Peyer's patch (tissue), 4 donors: ENCODE results near the gene PSMB3.

Experiments used
- POLR2A ChIP-seq, 2 donors: fragments of 450-650 bp; IDR thresholded peaks; one replicate each; pipeline ENCODE4 v1.5.1; 2017; ENCODE audit warnings: antibody characterized with exemption in 2 of 2, mild to moderate bottlenecking in 2 of 2, moderate library complexity in 2 of 2
- TF ChIP-seq, protein P1 (sequence below), 6 experiments: fragments of 450-650 bp in 4 of 6; fragments of 200-600 bp in 2 of 6; sonication (generic) in 1 of 6; IDR thresholded peaks; one replicate each; pipeline ENCODE4 v1.5.1; 2017 to 2019; ENCODE audit warnings: antibody characterized with exemption in 6 of 6, mild to moderate bottlenecking in 3 of 6, moderate library complexity in 1 of 6

GRCh38 chr17:38710985-38711384, 41.6 kb upstream of the PSMB3 start:
- no peak for TF ChIP-seq POLR2A (IDR thresholded peaks at IDR 0.05)
- TF ChIP-seq, protein P1, sequence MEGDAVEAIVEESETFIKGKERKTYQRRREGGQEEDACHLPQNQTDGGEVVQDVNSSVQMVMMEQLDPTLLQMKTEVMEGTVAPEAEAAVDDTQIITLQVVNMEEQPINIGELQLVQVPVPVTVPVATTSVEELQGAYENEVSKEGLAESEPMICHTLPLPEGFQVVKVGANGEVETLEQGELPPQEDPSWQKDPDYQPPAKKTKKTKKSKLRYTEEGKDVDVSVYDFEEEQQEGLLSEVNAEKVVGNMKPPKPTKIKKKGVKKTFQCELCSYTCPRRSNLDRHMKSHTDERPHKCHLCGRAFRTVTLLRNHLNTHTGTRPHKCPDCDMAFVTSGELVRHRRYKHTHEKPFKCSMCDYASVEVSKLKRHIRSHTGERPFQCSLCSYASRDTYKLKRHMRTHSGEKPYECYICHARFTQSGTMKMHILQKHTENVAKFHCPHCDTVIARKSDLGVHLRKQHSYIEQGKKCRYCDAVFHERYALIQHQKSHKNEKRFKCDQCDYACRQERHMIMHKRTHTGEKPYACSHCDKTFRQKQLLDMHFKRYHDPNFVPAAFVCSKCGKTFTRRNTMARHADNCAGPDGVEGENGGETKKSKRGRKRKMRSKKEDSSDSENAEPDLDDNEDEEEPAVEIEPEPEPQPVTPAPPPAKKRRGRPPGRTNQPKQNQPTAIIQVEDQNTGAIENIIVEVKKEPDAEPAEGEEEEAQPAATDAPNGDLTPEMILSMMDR (IDR thresholded peaks at IDR 0.05) = no peak
